DMS53 (cell line): ENCODE results near the gene GRM7.

Experiments
- DNase-seq: peaks from one replicate; lab custom pipeline; 2025; lab: John Stamatoyannopoulos, UW

GRM7 gene

DNA sequence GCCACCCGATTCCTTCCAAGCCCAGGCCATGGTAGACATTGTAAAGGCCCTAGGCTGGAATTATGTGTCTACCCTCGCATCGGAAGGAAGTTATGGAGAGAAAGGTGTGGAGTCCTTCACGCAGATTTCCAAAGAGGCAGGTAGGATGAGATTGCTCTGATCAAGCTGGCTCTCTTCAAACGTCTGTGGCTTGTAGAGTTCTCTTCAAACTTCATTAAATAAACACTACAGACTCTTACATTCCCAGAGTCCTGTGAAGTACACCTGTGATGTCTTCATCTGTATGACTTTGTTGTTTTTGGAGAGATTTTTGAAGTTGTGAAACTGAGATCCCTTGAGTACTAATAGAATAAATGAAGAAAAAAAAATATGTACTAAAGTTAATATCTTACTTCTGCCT lies 285.6 kb downstream of the GRM7 start:
- DNase-seq, result peak; percentile 35

DNA sequence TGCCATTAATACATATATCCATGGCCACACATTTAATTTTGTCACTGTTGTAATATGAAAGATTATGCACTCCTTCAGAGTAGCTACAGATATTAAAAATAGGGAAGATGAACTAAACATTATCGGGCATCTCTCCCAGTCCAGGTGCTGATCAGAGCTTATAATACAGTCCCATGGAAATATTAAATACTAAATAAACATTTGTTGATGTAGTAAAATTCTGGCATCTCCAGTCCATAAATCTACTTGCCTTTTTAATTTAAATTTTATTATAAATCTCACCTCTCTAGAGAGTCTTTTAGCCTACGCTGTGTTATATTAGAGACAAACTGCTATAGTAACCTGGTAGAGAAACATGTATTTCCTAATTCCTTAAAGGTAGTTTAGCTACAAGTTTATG lies 297.6 kb downstream of the GRM7 start:
- DNase-seq, result no peak

DNA sequence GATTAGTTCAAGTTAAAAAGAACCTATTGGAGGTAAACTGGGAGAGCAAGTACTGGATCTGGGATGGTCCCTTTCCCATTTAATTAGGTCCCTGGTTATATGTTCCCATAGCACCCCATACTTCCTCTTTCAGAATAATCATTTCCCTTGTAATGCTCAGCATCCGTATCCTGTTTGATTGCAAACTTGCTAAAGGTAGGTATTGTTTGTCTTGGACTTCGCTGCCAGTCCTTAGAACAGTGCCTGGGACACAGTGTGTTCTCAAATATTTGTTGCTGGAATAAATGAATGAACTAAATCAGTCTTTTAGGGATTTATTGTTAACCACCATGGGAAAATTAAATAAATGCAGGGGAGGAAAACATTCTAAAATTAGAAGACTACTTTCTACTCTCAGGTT lies 299.8 kb downstream of the GRM7 start:
- no peak for DNase-seq

DNA sequence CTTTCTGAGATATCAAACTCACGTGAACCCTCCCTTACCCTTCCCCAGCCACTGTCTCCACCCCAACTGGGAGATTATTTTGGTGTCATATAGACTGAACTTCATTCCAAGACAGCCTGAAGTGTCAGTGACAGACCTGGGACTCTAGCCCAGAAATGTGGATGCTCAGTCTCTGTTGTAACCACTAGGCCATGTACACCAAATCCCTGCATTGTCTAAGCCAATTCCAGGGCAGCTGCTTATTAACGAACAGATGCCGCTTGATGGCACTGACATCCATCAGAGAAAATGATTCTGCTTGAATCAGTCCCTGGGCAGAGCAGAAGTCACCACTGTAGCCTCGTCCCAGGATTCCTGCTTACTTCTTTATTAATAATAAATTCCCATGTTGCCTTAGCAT lies 305.5 kb downstream of the GRM7 start:
- DNase-seq, result no peak

DNA sequence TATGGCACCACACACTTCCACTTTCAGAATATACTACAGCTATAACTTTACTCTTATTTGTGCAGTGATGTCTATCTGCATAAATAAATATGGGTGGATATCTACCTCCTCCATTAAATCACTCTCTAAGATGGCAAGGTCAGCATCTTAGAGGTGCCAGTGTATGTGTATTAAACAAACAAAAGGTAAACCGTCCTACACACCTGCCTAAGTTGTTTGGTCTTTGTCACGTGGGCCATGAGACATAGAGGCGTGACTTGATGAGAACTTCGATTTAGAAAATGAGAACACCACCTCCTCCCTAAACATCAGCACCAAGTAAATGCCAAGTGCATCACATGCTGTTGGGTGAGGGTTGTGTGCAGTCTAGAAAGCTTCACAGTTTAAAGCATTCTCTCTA lies 310.6 kb downstream of the GRM7 start:
- no peak for DNase-seq

DNA sequence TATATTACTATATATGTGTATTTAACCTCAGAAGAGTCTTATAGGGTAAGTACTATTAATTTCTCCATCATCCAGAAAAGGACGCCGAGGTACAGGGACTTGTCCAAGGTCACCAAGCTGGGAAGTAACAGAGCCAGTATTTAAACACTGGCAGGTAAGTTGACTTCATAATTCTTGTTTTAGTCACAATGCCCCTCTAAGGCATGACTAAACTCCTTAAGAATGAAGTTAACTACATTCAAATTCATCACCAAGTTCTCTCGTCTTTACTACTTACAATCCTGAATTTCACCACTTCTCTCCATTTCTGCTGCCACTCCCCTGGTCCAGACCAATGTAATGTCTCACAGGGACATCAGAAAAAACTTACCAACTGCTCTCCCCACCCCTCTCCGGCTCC lies 312.1 kb downstream of the GRM7 start:
- DNase-seq, result no peak

DNA sequence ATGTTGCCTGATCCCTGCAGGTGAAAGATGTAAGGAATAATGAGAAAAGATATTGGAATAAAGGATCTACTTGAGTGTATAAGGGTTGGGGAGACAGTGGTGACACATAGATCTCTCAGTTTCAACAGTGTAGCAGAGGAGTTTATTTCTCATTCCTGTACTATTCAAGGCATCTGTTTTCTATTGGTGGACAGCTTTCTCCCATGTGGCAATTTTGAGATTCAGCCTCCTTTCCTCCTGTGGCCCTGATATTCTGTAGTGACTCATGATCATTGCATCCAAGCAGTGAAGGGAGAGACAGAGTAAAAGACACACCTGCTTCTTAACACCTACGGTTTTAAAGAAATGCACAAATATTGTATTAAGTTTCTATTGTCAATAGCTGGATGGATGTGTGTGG lies 327.6 kb downstream of the GRM7 start:
- no peak for DNase-seq

DNA sequence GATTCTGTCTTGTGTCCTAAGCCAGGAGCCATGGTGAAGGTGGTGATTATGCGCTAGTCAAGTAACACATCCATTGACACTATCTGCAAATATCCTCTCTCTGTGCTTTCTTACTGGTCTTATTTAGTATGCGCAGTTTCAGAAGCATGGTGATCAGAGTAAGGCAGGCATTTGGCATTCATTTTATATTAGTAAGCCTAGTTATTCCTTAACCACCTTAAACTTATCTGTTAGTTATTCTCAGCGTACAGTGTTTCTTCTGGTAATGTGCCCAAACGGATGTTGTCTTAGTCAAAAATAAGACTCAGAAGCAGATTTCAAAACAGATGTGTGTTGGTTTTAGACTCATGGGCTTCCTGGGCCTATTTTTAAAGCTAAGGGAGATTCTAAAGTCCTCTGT lies 329.2 kb downstream of the GRM7 start:
- no peak for DNase-seq

DNA sequence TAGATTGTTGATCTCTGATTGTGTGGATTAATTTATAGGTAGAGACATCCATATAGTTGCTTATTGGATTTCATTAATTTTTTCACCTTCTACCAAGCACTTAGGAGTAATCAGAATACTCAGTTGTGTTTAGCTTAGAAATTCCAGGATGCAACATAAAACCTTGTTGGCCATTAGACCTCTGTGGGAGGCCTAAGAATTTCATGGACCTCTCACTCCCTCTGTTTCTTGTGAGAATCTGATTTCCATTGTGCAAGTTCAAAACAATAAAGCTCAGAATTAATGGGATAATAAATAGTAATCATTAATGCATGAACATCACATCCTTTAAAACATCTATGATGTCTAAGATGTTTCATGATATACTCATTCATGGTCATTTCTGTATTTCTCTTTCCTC lies 332.4 kb downstream of the GRM7 start:
- DNase-seq, result no peak

DNA sequence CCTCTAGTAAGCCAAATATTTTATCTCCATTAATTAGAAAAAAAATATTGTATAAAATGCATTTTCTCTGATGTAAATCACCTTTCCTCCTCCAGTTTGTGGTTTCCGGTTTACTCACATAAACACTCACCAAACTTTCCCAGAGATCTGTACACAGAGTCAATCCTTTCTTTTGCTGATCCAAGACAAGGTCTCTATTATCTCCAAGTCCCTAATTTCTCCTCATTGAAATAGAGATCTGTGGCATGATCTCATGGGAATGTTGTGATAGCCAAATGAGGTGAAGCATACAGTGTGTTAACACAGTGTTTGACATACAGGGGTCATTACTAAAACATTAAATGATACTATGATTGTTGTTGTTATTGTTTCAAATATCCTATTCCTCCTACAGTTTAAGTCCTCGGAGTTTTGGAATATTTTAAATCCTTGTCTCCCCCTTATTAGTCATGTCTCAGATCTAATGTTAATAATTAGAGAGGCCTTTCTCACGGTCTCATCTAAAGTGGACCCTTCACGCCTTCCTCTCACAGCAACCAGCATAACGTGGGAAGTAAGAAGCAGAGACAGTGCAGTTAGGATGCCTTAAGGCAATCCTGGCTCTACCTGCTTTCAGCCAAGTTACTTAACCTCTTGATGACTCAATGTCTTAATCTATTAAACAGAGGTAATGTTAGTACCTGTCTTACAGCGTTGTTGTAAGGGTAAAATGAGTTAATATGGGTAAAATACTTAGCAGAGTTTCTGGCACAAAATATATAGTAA lies 333.3 kb downstream of the GRM7 start:
- DNase-seq, result no peak

DNA sequence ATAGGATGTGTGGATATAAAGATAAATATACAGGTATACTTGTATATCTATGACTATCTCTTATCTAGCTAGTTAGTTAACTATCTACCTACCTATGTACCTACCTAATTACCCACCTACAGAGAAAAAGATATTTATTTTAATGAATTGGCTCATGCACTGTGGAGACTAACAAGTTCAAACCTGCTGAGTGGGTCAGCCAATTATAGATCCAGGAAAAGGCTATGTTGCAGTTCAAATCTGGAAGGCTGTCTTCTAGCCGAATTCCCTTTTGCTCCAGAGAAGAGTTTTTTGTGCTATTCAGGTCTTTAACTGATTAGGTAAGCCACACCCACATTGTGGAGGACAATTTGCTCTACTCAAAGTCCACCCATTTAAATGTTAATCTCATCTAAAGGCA lies 335.0 kb downstream of the GRM7 start:
- no peak for DNase-seq

DNA sequence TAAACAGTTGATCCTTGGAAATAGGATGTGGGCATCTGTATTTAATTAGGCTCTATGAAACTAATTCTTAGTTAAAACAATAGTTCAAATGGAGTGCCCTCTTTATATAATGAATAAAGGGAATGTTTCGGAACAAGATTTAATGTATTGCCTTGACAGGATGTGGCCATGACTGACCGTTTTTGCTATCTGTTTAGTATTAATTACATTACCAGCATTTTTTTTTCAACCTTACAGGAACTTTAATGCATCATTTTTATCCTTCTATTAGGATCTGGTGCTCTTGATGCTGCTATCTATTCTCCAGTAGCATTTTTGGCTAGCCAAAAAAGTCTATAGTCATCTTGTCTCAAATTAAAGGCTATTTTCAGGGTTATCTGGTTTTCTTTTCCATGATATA lies 340.9 kb downstream of the GRM7 start:
- DNase-seq, result no peak

DNA sequence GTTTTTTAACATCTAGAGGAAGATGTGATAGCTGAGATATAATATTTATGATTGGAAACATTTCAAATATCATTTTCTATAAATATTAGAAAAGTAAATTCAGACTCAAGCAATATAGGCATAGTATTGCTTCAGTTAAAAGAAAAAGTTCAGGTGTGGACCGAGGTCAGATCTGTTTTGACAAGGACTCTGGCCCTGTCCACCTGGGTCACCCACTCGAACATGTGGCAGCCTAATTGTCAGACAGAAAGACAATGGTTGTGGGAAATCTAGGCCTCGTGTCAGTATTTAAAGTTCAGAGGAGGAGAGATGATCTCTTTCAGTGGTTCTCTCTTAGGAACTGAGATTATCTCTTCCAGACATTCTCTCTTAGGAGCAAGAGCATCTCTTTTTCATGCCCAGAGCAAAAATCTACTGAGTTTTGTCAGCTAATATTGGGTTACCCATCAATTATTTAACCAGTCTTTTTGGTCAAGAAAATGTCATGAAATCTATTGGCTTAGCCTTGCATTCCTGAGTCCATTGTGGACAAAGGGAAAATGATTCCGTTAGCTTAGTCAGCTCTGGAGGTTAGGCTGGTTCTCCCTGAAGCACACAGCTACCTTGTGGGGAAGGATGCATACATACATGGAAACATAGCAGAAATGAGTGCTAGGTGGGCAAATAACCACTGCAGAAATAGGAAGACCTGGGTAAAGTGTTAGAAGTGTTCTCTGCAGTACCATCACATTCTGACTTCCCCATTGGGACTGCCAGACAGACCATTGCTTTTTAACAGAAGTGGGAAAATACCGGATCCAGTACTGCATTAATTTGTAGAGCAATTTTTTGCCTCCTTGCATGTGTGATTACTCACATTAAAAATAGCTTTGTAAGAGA lies 343.3 kb downstream of the GRM7 start:
- DNase-seq, result no peak

DNA sequence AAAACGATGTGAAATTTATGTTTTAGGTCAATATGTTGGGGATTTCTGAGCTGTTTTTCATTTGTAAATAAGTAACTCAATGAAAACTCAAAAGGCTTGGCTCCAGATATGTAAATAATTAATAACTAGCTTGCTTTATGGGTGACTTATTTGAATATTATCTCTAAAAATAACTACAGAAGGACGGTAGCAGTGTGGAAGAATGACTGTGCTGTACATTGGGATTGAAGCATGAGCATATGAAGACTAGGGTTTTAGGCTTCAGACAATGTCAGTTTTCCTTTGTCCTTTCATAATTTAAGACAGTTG lies 343.9 kb downstream of the GRM7 start:
- DNase-seq, result no peak

DNA sequence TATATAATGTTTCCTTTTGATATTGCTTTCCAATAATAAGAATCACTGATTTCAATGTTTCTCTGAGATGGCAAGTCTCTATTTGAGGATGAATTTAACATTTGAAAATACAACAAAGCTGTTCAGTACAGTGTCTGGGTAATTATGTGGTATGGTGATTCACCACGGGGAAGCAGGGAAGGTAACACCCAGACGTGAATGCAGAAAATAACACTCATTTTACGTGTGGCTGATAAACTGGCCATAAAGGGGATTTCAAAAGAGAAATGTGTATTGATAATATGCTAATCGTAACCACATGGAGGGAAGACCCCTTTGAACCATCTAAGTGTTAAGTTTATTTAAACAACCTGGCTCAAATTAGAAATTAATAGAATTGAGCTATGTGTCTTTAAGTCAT lies 344.6 kb downstream of the GRM7 start:
- no peak for DNase-seq

DNA sequence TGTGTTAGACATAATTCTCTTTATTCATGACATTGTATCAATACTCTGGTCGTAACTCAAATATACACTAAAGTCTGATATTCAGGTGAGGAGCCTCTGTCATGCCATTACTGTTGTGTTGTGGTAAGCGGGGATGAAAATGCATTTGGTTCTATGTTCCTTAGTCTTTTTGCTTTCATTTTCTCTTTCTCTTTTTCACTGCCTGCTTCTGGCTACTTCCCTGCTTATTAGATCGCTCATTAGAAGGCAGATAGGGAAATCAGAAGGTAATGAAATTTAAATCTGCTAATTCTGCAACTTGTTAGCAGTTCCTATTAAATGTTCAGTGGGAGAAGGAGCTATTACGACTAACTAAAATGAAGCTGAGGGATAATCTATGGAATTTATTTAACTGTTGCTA lies 345.0 kb downstream of the GRM7 start:
- DNase-seq, result no peak

DNA sequence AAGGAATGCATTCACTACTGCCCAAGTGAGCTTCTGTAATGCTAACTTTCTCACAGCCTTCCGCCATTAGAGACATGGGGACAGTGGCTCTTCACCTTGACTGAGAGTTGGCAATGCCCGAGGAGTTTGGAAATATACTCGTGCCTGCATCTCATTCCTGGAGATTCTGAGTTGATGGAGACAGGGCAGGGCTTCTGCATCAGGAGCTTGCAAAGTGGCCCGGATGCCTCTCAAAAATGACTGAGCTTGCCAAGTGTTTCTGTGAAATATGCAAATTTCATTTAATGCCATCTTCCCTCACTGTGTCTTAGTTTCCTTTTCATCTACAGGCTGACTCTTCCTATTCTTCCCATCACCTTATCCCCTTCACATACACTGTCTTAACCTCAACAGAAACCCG lies 346.2 kb downstream of the GRM7 start:
- DNase-seq, result no peak

DNA sequence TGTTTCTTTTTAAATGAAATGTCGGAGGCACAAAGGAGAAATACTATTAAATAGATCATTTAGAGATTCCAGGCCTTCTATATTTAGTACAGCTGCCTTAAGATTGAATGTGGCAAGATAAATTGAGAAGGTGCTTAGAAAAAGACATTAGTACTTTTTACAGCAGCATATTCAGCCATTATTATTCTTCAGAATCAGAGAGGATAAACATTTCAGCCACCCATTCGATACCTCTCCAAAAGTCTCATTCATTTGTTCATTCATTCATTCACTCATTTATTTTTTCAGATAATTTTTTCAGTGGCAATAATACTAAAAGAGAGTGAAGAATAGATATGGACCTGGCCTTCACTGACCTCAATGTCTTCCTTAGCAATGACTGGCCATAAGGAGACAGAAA lies 347.0 kb downstream of the GRM7 start:
- DNase-seq, result no peak

DNA sequence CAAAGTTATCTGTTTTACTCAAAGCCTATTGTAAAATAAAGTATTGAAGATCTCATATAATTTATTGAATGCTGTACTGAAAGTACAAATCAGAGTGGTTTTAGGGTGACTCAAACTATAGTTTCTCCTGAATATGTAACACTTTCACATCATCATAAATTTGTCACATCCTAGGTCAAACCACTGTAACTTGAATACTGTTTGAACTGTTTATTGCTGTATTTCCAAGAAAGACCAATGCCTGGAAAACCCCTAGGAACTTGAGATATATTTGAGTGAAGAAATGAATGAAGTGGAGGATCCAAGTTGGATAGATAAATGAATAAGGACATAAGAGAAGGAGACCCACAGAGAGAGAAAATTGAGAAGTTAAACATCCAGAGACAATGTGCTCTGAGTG lies 348.2 kb downstream of the GRM7 start:
- no peak for DNase-seq

DNA sequence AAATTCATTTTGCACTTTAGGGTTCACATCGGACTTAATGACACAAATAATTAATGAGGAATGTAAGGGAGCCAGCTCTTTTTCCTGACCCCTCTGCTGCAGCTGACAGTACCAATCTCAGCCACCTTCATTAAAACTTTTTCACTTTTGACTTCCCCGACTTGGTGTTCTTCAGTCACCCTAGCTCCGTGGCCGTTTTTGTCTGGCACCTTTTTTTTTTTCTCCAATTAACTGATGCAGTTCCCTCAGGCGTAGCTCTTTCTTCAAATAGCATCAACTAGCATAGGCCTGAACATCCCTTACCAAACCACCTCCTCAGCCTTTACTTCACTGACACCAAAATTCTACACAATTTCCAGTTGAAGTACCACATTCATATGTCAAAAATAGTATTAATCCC lies 350.8 kb downstream of the GRM7 start:
- no peak for DNase-seq

DNA sequence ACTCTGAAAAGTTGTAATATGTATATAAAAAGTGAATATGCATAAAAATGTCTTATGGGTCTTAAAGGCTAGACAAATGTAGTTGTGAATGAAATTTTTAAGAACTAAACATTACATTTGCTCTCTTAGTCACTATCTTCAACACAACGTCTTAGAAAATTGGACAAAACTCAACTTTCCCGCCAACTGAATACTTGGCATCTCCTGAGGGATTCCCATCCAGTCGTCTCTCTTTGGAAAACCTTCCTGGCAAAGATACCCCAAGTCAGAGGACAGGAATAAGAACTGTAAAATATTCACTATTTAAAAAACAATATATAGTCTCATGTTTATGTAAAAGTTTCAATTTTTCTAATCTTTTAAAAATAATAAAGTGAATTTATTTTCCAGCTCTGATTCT lies 354.8 kb downstream of the GRM7 start:
- no peak for DNase-seq

DNA sequence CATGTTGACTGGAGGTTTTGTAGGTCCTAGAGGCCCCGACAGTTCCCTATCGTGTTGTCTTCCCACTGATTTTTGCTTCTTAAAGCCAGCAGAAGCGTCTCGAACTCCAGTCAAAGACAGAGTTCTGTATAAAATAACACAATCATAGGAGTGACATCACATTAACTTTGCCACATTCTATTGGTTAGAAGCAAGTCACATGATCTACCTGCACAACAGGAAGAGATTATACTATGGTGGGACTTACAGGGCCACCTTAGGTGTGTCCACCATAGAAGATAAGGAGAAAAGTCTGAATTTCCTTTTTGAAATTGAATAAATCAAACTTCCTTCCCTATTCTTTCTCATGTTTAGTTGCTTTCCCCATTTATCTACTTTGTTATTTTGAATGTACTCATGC lies 365.5 kb downstream of the GRM7 start:
- no peak for DNase-seq

DNA sequence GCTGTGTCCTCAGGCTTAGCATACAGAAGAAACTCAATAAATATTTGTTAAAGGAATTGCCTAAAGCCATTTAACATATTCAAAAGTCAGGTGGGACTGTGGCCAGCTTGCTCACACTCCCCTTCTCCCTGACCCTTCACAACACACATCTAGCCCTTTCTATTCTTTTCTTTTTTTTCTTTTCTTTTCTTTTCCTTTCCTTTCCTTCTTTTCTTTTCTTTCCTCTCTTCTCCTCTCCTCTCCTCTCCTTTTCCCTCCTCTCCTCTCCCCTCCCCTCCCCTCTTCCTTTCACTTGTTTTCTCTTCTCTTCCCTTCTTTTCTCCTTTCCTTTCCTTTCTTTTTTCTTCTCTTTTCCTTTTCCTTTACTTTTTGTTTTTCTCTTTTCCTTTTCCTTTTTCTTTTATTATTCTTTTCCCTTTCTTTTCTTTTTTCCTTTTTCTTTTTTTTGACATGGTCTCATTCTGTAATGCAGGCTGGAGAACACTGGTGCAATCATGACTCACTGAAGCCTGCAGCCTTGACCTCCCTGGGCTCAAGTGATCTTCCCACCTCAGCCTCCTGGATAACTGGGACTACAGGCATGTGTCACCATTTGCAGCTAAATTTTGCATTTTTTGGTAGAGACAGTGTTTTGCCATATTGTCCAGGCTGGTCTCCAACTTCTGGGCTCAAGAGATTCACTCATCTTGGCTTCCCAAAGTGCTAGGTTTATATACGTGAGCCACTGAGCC lies 377.8 kb downstream of the GRM7 start:
- DNase-seq, result no peak
